Adrenal gland (tissue), 5 donors: ENCODE results near the gene FNBP1.

Source experiments
- POLR2A ChIP-seq, 2 donors: fragments of 450-650 bp; IDR thresholded peaks; one replicate each; pipeline ENCODE4 v1.6.1; 2017; ENCODE audit warnings: antibody characterized with exemption in 2 of 2, mild to moderate bottlenecking in 2 of 2, moderate library complexity in 1 of 2
- TF ChIP-seq, protein P1 (sequence below), 6 experiments: fragments of 450-650 bp in 4 of 6; fragments of 200-600 bp in 2 of 6; sonication (generic) in 1 of 6; IDR thresholded peaks; 1 replicate in 5 of 6; 2 replicates in 1 of 6; pipeline versions ENCODE4 v1.5.1 to v1.8.0; 2016 to 2021; ENCODE audit warnings: antibody characterized with exemption in 6 of 6, mild to moderate bottlenecking in 2 of 6, moderate library complexity in 1 of 6
- donor health status: DM: no; HTN: no; CAD: no.

- TF ChIP-seq, protein P1, sequence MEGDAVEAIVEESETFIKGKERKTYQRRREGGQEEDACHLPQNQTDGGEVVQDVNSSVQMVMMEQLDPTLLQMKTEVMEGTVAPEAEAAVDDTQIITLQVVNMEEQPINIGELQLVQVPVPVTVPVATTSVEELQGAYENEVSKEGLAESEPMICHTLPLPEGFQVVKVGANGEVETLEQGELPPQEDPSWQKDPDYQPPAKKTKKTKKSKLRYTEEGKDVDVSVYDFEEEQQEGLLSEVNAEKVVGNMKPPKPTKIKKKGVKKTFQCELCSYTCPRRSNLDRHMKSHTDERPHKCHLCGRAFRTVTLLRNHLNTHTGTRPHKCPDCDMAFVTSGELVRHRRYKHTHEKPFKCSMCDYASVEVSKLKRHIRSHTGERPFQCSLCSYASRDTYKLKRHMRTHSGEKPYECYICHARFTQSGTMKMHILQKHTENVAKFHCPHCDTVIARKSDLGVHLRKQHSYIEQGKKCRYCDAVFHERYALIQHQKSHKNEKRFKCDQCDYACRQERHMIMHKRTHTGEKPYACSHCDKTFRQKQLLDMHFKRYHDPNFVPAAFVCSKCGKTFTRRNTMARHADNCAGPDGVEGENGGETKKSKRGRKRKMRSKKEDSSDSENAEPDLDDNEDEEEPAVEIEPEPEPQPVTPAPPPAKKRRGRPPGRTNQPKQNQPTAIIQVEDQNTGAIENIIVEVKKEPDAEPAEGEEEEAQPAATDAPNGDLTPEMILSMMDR (IDR thresholded peaks at IDR 0.05) = no peak
- TF ChIP-seq POLR2A (IDR thresholded peaks at IDR 0.05) = no peak
Observed at GRCh38 chr9:130072515-130073235, 29.7 kb upstream of the FNBP1 start.
